ENCODE measurements around the gene FAHD1. TPM values are rescaled to one million over a fixed set of nuclear protein-coding genes. Genes with fewer than 3 reads are reported as not detected.
"Not testable (repeated sequence)": the region's sequence is repeated elsewhere in the genome, so short reads cannot be mapped to it uniquely, and the experiment has no call there.

The FAHD1 gene
- total RNA-seq, 1 experiment from 2014 or later = 26.1 TPM

GRCh38 chr16:1863681-1864460 is 36.9 kb downstream of the FAHD1 start:
- H3K36me3 ChIP-seq (replicated peaks; ENCODE audit: control insufficient read depth, insufficient read depth, low read length) = no peaks in the 10 kb centered on the region
- peaks cover 4% of the 10 kb centered on the region; the same call in 1 of the 2 replicates for H3K27me3 ChIP-seq (ENCODE audit: control insufficient read depth, insufficient read depth, low read length)
- H3K4me3 ChIP-seq (ENCODE audit: insufficient read depth, low read depth, low read length) = no peak overlapping the region
- DNase-seq = no peak

DNA sequence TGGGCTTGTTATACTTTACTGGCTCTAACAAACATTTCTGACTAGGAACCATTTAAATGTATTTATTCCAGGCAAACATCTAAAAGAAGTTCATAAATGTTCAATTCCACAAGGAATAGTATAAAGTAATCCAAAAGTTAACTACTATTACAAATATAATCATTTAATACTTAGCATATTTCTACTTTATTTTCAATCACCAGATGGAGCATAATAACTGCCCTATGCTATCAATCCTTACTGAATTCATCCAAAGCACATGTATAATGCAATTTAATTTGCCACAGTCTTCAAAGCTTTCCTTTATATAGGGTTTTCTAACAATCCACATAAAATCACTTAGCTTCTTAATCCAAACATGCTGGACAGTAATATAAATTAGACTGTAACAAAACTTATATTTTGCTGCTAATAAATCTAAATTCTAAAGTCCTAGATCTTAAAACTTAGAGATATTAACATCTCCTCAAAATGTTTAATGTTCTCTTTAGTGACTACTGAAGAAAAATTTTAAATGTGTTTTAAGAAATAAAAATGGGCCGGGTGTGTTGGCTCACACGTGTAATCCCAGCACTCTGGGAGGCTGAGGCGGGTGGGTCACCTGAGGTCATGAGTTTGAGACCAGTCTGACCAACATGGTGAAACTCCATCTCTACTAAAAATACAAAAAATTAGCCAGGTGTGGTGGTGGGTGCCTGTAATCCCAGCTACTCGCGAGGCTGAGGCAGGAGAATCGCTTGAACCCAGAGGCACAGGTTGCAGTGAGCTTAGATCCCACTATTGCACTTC is 39.1 kb downstream of the FAHD1 start:
- no peak overlapping the region for H3K4me3 ChIP-seq (ENCODE audit: insufficient read depth, low read depth, low read length)
- DNase-seq = no peak
- H3K27me3 ChIP-seq (ENCODE audit: control insufficient read depth, insufficient read depth, low read length) = no peaks in the 10 kb centered on the region; the same call in 1 of the 2 replicates
- no peaks in the 10 kb centered on the region for H3K36me3 ChIP-seq (replicated peaks; ENCODE audit: control insufficient read depth, insufficient read depth, low read length)

DNA sequence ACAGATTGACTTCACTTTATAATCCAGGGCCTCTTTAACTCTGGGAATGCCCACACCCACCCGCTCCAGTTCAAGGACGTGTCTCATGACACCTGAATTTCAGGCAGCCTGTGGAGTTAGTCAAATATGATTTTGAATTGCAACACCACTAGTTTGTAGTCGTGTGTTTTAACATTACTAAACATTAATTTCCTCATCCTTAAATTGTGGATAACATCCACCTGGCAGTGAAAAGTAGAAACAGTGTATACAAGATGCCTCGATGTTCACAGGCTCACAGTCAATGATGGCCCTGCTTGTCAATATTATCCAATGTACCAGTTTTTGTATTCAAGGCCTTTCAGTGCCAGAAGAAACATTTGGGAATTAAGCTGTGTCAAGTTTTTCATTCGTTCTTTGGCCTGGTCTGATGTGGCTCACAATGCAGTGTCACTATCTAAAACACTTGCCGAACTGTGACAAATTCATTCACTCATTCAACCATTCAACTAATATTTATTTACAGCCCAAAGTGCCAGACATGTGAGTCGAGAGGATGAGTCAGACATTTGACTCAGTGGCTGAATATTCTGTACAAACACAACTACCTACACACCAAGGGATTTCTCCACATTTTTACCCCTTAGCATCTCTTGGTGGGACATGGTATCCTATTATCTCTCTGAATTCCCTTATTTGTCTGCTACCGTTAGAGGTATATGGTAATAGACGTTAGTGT is 43.5 kb downstream of the FAHD1 start:
- H3K36me3 ChIP-seq (replicated peaks; ENCODE audit: control insufficient read depth, insufficient read depth, low read length) = no peaks in the 10 kb centered on the region
- H3K4me3 ChIP-seq (ENCODE audit: insufficient read depth, low read depth, low read length) = no peak overlapping the region
- DNase-seq = no peak
- peaks cover 15% of the 10 kb centered on the region for H3K27me3 ChIP-seq (ENCODE audit: control insufficient read depth, insufficient read depth, low read length)

DNA sequence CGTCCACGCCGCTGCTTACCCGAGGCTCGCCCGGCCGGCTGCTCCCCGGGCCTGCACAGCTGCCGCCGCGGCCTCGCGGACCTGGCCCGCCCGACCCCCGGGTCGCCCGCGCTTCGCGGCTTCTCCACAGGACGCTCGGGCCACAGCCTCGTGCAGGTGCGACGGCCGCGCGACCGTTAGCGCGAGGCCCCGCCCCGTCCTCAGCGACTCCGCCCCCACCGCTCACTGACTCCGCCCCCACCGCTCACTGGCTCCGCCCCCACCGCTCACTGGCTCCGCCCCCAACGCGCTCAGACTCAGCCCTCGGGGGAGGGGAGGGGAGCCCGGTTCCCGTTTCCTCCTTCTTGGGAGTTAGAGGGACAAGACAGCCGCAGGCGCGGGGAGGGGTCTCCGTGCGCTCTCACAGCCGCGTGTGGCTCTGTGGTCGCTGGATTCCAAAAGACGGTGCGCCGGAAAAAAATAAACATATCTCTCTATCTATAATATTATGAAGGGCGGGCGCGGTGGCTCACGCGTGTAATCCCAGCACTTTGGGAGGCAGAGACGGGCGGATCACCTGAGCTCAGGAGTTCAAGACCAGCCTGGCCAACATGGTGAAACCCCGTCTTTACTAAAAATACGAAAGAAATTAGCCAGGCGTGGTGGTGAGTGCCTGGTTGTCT is 45.1 kb downstream of the FAHD1 start, which contains the start of gene MEIOB:
Gene MEIOB (minus strand): TSS at position 191 of the 662 bp plus-strand sequence. CDS start 3,989 bp downstream, outside the sequence.
- H3K4me3 ChIP-seq (ENCODE audit: insufficient read depth, low read depth, low read length) = peak within 1 kb of the TSS; percentile 43
- peaks cover 15% of the 10 kb centered on the region for H3K27me3 ChIP-seq (ENCODE audit: control insufficient read depth, insufficient read depth, low read length)
- peak; percentile 95 for DNase-seq
- no peaks in the 10 kb centered on the region for H3K36me3 ChIP-seq (replicated peaks; ENCODE audit: control insufficient read depth, insufficient read depth, low read length)

- no peak overlapping the region for H3K4me3 ChIP-seq (ENCODE audit: insufficient read depth, low read depth, low read length)
These were observed 47.8 kb downstream of the FAHD1 start for GRCh38 chr16:1874854-1875253.

DNA sequence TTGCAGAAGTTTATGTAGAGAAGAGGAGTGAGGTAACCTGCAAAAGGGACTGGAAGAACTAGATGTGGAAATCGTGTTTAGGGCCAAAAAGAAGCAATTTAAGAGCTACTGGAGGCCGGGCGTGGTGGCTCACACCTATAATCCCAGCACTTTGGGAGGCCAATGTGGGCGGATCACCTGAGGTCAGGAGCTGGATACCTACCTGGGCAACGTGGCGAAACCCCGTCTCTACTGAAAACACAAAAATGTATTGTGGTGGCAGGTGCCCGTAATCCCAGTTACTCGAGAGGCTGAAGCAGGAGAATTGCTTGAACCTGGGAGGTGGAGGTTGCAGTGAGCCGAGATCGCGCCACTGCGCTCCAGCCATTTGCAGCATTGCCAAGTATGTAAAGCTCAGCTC is 49.1 kb downstream of the FAHD1 start:
- not testable (repeated sequence) for H3K4me3 ChIP-seq (ENCODE audit: insufficient read depth, low read depth, low read length); DNase-seq; H3K36me3 ChIP-seq (replicated peaks; ENCODE audit: control insufficient read depth, insufficient read depth, low read length)
- H3K27me3 ChIP-seq (ENCODE audit: control insufficient read depth, insufficient read depth, low read length) = peaks cover 18% of the 10 kb centered on the region

More at GRCh38 chr16:1874854-1875253, 47.8 kb downstream of the FAHD1 start:
- Histone ChIP-seq H3K27me3 (ENCODE audit: control insufficient read depth, insufficient read depth, low read length) (peaks cover 18% of the 10 kb centered on the region), H3K36me3 (replicated peaks; ENCODE audit: control insufficient read depth, insufficient read depth, low read length) (no peaks in the 10 kb centered on the region)
- no peak for DNase-seq

GRCh38 chr16:1876468-1876867 is 49.5 kb downstream of the FAHD1 start:
- no peaks in the 10 kb centered on the region for H3K36me3 ChIP-seq (replicated peaks; ENCODE audit: control insufficient read depth, insufficient read depth, low read length)
- peaks cover 18% of the 10 kb centered on the region for H3K27me3 ChIP-seq (ENCODE audit: control insufficient read depth, insufficient read depth, low read length)
- no peak overlapping the region for H3K4me3 ChIP-seq (ENCODE audit: insufficient read depth, low read depth, low read length)
- no peak for DNase-seq

- H3K36me3 ChIP-seq (replicated peaks; ENCODE audit: control insufficient read depth, insufficient read depth, low read length) = no peaks in the 10 kb centered on the region
These were observed 50.1 kb downstream of the FAHD1 start for GRCh38 chr16:1877089-1877488.

DNA sequence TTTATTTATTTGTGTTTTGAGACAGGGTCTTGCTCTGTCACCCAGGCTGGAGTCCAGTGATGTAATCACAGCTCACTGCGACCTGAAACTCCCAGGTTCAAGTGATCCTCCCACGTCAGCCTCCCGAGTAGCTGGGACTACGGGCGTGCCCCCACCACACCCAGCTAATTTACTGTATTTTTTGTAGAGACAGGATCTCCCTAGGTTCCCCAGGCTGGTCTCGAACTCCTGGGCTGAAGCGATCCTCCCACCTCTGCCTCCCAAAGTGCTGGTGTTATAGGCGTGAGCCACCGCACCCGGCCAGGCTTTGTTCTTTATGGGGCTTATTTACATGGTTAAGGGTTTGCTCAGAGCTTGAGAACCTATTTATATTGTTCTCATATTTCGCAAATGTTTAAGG is 50.8 kb downstream of the FAHD1 start:
- Histone ChIP-seq H3K36me3 (replicated peaks; ENCODE audit: control insufficient read depth, insufficient read depth, low read length) (no peaks in the 10 kb centered on the region), H3K27me3 (ENCODE audit: control insufficient read depth, insufficient read depth, low read length) (peaks cover 11% of the 10 kb centered on the region; the same call in 1 of the 2 replicates), H3K4me3 (ENCODE audit: insufficient read depth, low read depth, low read length) (no peak overlapping the region)
- DNase-seq = no peak

More at GRCh38 chr16:1877089-1877488, 50.1 kb downstream of the FAHD1 start:
- Histone ChIP-seq H3K4me3 (ENCODE audit: insufficient read depth, low read depth, low read length) (no peak overlapping the region), H3K27me3 (ENCODE audit: control insufficient read depth, insufficient read depth, low read length) (peaks cover 18% of the 10 kb centered on the region)
- no peak for DNase-seq

- DNase-seq = no peak
- H3K27me3 ChIP-seq (ENCODE audit: control insufficient read depth, insufficient read depth, low read length) = peaks cover 9% of the 10 kb centered on the region; the same call in 1 of the 2 replicates
- no peak overlapping the region for H3K4me3 ChIP-seq (ENCODE audit: insufficient read depth, low read depth, low read length)
- H3K36me3 ChIP-seq (replicated peaks; ENCODE audit: control insufficient read depth, insufficient read depth, low read length) = no peaks in the 10 kb centered on the region
These were observed 51.2 kb downstream of the FAHD1 start for GRCh38 chr16:1878256-1878655.

Other genes starting within 250 kb of the FAHD1 start
- 13.5 and 18.0 TPM in 2 replicates for gene IFT140, start 215.1 kb upstream of the FAHD1 start, total RNA-seq (2014; rRNA removed; shearing (Covaris generic))
- gene CRAMP1, start 214.8 kb upstream of the FAHD1 start, total RNA-seq (2014; rRNA removed; shearing (Covaris generic)) = 9.9 and 15.1 TPM in 2 replicates
- gene JPT2, start 148.9 kb upstream of the FAHD1 start, total RNA-seq (2014; rRNA removed; shearing (Covaris generic)) = 97.4 and 126 TPM in 2 replicates
- gene MAPK8IP3, start 121.0 kb upstream of the FAHD1 start, total RNA-seq (2014; rRNA removed; shearing (Covaris generic)) = 35.2 and 44.9 TPM in 2 replicates
- 147 and 179 TPM in 2 replicates for gene NME3, start 55.7 kb upstream of the FAHD1 start, total RNA-seq (2014; rRNA removed; shearing (Covaris generic))
- 12.7 and 15.3 TPM in 2 replicates for gene EME2, start 54.4 kb upstream of the FAHD1 start, total RNA-seq (2014; rRNA removed; shearing (Covaris generic))
- gene MRPS34, start 54.1 kb upstream of the FAHD1 start, total RNA-seq (2014; rRNA removed; shearing (Covaris generic)) = 304 and 324 TPM in 2 replicates
- 43.3 and 60.4 TPM in 2 replicates for gene SPSB3, start 44.6 kb upstream of the FAHD1 start, total RNA-seq (2014; rRNA removed; shearing (Covaris generic))
- gene NUBP2, start 44.2 kb upstream of the FAHD1 start, total RNA-seq (2014; rRNA removed; shearing (Covaris generic)) = 138 and 152 TPM in 2 replicates
- gene IGFALS, start 33.5 kb upstream of the FAHD1 start, total RNA-seq (2014; rRNA removed; shearing (Covaris generic)) = not detected in 2 replicates
- gene HAGH, start 381 bp upstream of the FAHD1 start, total RNA-seq (2014; rRNA removed; shearing (Covaris generic)) = 45.6 and 51.8 TPM in 2 replicates
- gene MEIOB, start 45.0 kb downstream of the FAHD1 start, total RNA-seq (2014; rRNA removed; shearing (Covaris generic)) = 6.4 and 7.9 TPM in 2 replicates
- gene HS3ST6, start 91.2 kb downstream of the FAHD1 start, total RNA-seq (2014; rRNA removed; shearing (Covaris generic)) = not detected in 2 replicates
- gene MSRB1, start 116.0 kb downstream of the FAHD1 start, total RNA-seq (2014; rRNA removed; shearing (Covaris generic)) = 13.2 and 16.1 TPM in 2 replicates
- gene RPL3L, start 127.5 kb downstream of the FAHD1 start, total RNA-seq (2014; rRNA removed; shearing (Covaris generic)) = 0.44 TPM in 1 of 2 replicates, not detected in the other
- gene NDUFB10, start 132.3 kb downstream of the FAHD1 start, total RNA-seq (2014; rRNA removed; shearing (Covaris generic)) = 305 and 403 TPM in 2 replicates
- gene RPS2, start 137.6 kb downstream of the FAHD1 start, total RNA-seq (2014; rRNA removed; shearing (Covaris generic)) = 4,719 and 5,018 TPM in 2 replicates
- gene RNF151, start 139.7 kb downstream of the FAHD1 start, total RNA-seq (2014; rRNA removed; shearing (Covaris generic)) = not detected in 2 replicates
- 91.7 and 104 TPM in 2 replicates for gene TBL3, start 144.8 kb downstream of the FAHD1 start, total RNA-seq (2014; rRNA removed; shearing (Covaris generic))
- 1.3 TPM in 1 of 2 replicates, not detected in the other for gene NOXO1, start 154.3 kb downstream of the FAHD1 start, total RNA-seq (2014; rRNA removed; shearing (Covaris generic))
- 75.1 and 77.8 TPM in 2 replicates for gene GFER, start 157.0 kb downstream of the FAHD1 start, total RNA-seq (2014; rRNA removed; shearing (Covaris generic))
- 38.6 and 60.0 TPM in 2 replicates for gene SYNGR3, start 162.8 kb downstream of the FAHD1 start, total RNA-seq (2014; rRNA removed; shearing (Covaris generic))
- gene ZNF598, start 182.6 kb downstream of the FAHD1 start, total RNA-seq (2014; rRNA removed; shearing (Covaris generic)) = 28.4 and 30.8 TPM in 2 replicates
- gene NPW, start 192.6 kb downstream of the FAHD1 start, total RNA-seq (2014; rRNA removed; shearing (Covaris generic)) = 2.0 and 2.3 TPM in 2 replicates
- gene NHERF2, start 199.7 kb downstream of the FAHD1 start, total RNA-seq (2014; rRNA removed; shearing (Covaris generic)) = 14.0 and 17.1 TPM in 2 replicates
- 104 and 108 TPM in 2 replicates for gene NTHL1, start 220.6 kb downstream of the FAHD1 start, total RNA-seq (2014; rRNA removed; shearing (Covaris generic))
- gene TSC2, start 220.8 kb downstream of the FAHD1 start, total RNA-seq (2014; rRNA removed; shearing (Covaris generic)) = 37.6 and 42.6 TPM in 2 replicates